Esophagus muscularis mucosa (tissue), 4 donors: ENCODE measurements around the gene LCN9. TPM values are rescaled to one million over a fixed set of nuclear protein-coding genes. Genes with fewer than 3 reads are reported as not detected.
"Not testable (repeated sequence)": the region's sequence is repeated elsewhere in the genome, so short reads cannot be mapped to it uniquely, and the experiment has no call there.

Experiments
- DNase-seq: peaks from one replicate; pipeline ENCODE4 v3.0.0-alpha.2; 2017; ENCODE audit errors: extremely low spot score
- H3K27ac ChIP-seq, 4 donors: fragments of 200-600 bp; sonication (generic); replicated peaks in 1 of 4; 1 replicate in 3 of 4; 2 replicates in 1 of 4; pipeline ENCODE4 v1.5.1; 2016 to 2019; ENCODE audit warnings: mild to moderate bottlenecking in 1 of 4
- H3K27me3 ChIP-seq, 4 donors: fragments of 200-600 bp; sonication (generic); one replicate each; pipeline versions ENCODE4 v1.5.1 to v1.6.0; 2016 to 2019
- H3K36me3 ChIP-seq, 4 donors: fragments of 200-600 bp; sonication (generic); one replicate each; pipeline ENCODE4 v1.5.1; 2016 to 2019
- H3K4me1 ChIP-seq, 4 donors: fragments of 200-600 bp; sonication (generic); one replicate each; pipeline ENCODE4 v1.5.1; 2016 to 2019
- H3K4me3 ChIP-seq, 4 donors: fragments of 200-600 bp; sonication (generic); 1 replicate in 2 of 4; 2 replicates in 2 of 4; pipeline ENCODE4 v1.5.1; 2016 to 2019; ENCODE audit warnings: mild to moderate bottlenecking in 4 of 4, moderate library complexity in 1 of 4
- H3K9me3 ChIP-seq, 4 donors: fragments of 200-600 bp; sonication (generic); 1 replicate in 3 of 4; 2 replicates in 1 of 4; pipeline ENCODE4 v1.5.1; 2016 to 2019
- EP300 ChIP-seq: sonication (generic); formaldehyde crosslinking; IDR thresholded peaks from one replicate; pipeline ENCODE4 v1.6.1; 2017; ENCODE audit warnings: antibody characterized with exemption
- POLR2A ChIP-seq: fragments of 450-650 bp; IDR thresholded peaks from one replicate; pipeline ENCODE4 v1.6.1; 2017; ENCODE audit warnings: antibody characterized with exemption, moderate library complexity, mild to moderate bottlenecking, low read depth
- POLR2AphosphoS5 ChIP-seq, 2 donors: sonication (generic); formaldehyde crosslinking; IDR thresholded peaks; one replicate each; pipeline ENCODE4 v1.6.1; 2017; ENCODE audit warnings: antibody characterized with exemption in 2 of 2
- WGBS: methylation state at CpG from one replicate; pipeline ENCODE4 v1.1.5; 2018; 5-methylcytosine and 5-hydroxymethylcytosine counted together
- intact Hi-C: fragments of 100-400 bp; cut with DNase I; formaldehyde crosslinking; loops from one replicate; pipeline ENCODE4 v1.15.1; 2023
- total RNA-seq, 4 donors: library from RNA; depleted of rRNA; stranded (reverse); fragments of >200 nt; gene quantifications; one replicate each; pipeline versions ENCODE4 v1.1.0 to v1.2.1, GENCODE V29; 2016
- TF ChIP-seq, protein P1 (sequence below), 3 experiments: fragments of 200-600 bp in 2 of 3; fragments of 450-650 bp in 1 of 3; sonication (generic) in 2 of 3; IDR thresholded peaks; one replicate each; pipeline ENCODE4 v1.5.1; 2017 to 2019; ENCODE audit warnings: antibody characterized with exemption in 3 of 3, mild to moderate bottlenecking in 2 of 3, moderate library complexity in 1 of 3

LCN9 gene
- total RNA-seq, 4 donors from 2014 or later: not detected

DNA sequence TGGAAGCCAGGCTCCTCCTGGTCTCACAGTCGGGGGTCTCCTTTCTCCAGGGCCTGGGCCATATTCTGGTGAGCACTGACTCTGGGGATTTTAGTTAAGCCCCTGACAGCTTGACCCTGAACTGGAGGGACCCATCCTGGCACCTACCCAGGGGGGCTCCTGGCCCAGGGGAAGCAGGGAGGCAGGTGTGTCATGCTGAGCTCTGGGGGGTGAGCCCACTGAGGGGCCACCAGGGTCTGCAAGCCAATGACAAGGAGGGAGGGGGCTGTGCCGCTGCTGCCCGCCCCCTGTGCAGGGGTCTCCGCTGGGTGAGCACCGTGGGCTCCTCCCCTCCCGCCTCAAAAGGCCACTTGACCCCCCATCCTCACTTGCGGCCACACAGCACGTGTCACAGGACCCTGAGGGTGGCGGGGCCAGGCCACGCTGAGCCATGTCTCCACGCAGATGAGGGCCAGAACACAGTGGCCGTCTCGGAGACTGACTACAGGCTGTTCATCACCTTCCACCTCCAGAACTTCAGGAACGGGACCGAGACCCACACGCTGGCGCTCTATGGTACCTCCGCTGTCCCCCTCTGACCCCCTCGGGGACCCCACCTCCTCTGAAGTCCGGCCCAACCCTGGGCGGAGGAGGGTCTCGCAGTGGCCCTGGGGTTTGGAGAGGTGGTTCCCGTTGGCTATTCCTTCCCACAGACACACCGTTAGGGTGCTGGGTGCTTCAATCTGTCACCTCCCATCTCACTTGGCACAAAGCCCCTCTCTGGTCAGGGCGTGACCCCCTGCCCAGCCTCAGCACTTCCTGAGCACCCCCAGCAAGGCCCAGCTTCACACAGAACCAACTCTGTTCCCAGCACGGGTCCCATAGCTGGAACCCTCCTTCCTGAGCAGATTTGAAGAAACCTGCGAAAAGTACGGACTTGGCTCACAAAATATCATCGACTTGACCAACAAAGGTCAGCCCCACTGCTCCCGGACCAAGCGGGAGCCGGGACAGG is 2.0 kb downstream of the LCN9 start:
- H3K9me3 ChIP-seq: no peaks in the 10 kb centered on the region
- intact Hi-C loops: no loop called here
- H3K4me3 ChIP-seq: no peak overlapping the region
- peaks cover 0 to 66% (median 0%) of the 10 kb centered on the region in 4 donors for H3K27me3 ChIP-seq
- WGBS: 75% methylated on average over 24 of the region's 32 CpGs
- H3K36me3 ChIP-seq: no peaks in the 10 kb centered on the region
- no peak for DNase-seq
- H3K4me1 ChIP-seq: no peaks in the 10 kb centered on the region
- no peak overlapping the region for H3K27ac ChIP-seq
- no peak for TF ChIP-seq POLR2AphosphoS5 (IDR thresholded peaks at IDR 0.05)
- TF ChIP-seq EP300: no peak
- TF ChIP-seq, protein P1, sequence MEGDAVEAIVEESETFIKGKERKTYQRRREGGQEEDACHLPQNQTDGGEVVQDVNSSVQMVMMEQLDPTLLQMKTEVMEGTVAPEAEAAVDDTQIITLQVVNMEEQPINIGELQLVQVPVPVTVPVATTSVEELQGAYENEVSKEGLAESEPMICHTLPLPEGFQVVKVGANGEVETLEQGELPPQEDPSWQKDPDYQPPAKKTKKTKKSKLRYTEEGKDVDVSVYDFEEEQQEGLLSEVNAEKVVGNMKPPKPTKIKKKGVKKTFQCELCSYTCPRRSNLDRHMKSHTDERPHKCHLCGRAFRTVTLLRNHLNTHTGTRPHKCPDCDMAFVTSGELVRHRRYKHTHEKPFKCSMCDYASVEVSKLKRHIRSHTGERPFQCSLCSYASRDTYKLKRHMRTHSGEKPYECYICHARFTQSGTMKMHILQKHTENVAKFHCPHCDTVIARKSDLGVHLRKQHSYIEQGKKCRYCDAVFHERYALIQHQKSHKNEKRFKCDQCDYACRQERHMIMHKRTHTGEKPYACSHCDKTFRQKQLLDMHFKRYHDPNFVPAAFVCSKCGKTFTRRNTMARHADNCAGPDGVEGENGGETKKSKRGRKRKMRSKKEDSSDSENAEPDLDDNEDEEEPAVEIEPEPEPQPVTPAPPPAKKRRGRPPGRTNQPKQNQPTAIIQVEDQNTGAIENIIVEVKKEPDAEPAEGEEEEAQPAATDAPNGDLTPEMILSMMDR (IDR thresholded peaks at IDR 0.05): no peak
- TF ChIP-seq POLR2A: no peak

DNA sequence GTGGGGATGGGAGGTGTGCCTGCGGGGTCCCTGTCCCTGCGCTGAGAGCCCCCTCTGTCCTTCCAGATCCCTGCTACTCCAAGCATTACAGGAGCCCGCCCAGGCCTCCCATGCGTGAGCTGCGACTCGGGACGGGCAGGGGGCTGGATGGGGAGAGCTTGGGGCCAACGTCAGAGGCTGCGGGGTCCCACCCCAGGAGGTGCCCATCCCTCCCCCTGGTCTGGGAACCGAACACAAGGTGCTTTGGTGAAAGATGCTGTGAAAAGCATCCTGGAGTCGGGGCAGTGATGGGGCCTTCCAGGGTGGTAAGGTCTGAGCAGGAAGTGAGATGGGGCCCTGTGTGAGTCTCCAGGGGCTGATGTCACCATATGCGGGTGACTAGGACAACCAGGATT is 2.7 kb downstream of the LCN9 start:
- H3K4me1 ChIP-seq: no peaks in the 10 kb centered on the region
- intact Hi-C loops: no loop called here
- WGBS: 76% methylated on average over 9 of the region's 12 CpGs
- no peak for TF ChIP-seq POLR2AphosphoS5 (IDR thresholded peaks at IDR 0.05)
- TF ChIP-seq EP300: no peak
- no peak for TF ChIP-seq POLR2A
- TF ChIP-seq, protein P1 (IDR thresholded peaks at IDR 0.05): no peak
- H3K27ac ChIP-seq: no peak overlapping the region
- no peak for DNase-seq
- H3K9me3 ChIP-seq: no peaks in the 10 kb centered on the region
- peaks cover 0 to 72% (median 0%) of the 10 kb centered on the region in 4 donors for H3K27me3 ChIP-seq
- no peaks in the 10 kb centered on the region for H3K36me3 ChIP-seq
- no peak overlapping the region for H3K4me3 ChIP-seq

DNA sequence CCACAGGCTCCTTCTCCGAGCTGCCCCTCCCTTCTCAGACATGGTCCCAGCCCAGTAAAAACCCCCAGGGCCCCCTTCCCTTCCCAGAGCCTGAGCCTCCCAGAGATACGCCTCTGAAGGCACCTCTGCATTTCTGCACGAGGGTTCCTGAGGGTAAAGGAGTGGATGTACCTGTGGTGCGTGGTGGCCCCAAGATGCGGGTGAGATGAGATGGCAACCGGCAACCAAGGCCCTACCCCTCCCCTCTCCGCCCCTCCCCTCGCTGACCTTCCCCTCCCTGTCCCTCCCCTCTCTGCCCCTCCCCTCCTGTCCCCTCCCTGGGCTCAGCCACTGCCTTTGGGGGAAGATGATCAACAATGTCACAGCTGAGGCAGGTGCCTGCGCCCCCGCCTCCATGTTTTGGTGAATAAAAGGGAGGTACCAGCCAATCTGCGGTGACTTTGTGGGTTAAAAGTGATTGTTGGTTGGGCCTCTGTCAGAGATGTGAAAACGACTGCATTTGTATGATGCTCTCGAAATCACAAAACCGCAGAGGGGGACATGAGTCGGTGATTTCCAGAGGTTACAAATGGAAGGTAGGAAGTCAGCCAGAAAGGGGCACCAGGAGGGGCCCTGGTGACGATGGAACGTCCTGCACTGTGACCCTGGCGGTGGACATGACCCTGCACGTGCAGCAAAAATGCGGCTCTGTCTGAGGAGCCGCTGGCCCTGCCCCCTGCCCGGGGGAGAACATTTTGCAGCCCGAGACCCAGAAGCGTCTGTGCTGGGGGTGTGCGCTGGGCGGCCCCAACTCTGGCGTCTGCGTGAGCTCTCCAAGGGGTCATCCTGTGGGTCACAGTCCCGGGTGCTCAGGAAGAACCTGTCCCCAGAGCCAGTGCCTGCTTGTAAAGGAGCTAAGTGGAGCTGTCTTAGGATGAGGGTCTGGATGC is 3.7 kb downstream of the LCN9 start:
- 58% methylated on average over 27 of the region's 29 CpGs for WGBS
- TF ChIP-seq, protein P1 (IDR thresholded peaks at IDR 0.05): no peak
- TF ChIP-seq EP300 (no peak), POLR2A (no peak), POLR2AphosphoS5 (IDR thresholded peaks at IDR 0.05) (no peak)
- no peak for DNase-seq
- no peaks in the 10 kb centered on the region for H3K36me3 ChIP-seq
- H3K27me3 ChIP-seq: peaks cover 0 to 77% (median 0%) of the 10 kb centered on the region in 4 donors
- no peaks in the 10 kb centered on the region for H3K4me1 ChIP-seq
- no peak overlapping the region for H3K27ac ChIP-seq
- intact Hi-C loops: no loop called here
- no peaks in the 10 kb centered on the region for H3K9me3 ChIP-seq
- no peak overlapping the region for H3K4me3 ChIP-seq

DNA sequence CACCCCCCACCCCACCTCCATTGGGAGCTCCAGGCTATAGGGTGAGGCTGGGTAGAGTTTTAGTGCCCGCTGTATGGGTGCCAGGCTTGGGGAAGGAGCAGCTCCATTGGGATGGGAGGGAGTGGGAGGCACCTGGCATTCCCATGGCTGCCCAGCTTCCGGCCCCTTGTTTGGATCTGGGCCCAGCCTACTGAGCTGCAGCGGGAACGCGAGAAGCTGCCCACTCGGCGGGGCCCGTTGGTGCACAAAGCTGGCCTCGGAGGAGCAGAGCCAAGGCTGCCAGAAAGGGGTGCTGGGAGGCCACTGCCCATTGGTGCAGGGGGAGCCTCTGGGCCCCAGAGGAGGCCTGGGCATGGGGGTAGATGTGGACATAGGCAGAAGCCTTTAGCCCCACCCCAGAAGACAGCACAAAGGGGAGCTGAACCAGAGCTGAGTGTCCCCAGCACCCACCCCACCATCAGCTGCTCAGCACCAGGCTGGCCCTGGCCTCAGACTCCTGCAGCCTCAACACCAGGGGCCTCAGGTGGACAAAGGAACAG is 4.4 kb downstream of the LCN9 start:
- Histone ChIP-seq H3K27ac (no peak overlapping the region), H3K4me3 (no peak overlapping the region), H3K4me1 (no peaks in the 10 kb centered on the region), H3K9me3 (no peaks in the 10 kb centered on the region), H3K36me3 (no peaks in the 10 kb centered on the region), H3K27me3 (peaks cover 0 to 85% (median 0%) of the 10 kb centered on the region in 4 donors)
- DNase-seq: no peak
- intact Hi-C loops: no loop called here
- WGBS: 77% methylated on average over 7 of the region's 9 CpGs
- TF ChIP-seq, protein P1 (IDR thresholded peaks at IDR 0.05): no peak
- TF ChIP-seq EP300: no peak
- no peak for TF ChIP-seq POLR2A

DNA sequence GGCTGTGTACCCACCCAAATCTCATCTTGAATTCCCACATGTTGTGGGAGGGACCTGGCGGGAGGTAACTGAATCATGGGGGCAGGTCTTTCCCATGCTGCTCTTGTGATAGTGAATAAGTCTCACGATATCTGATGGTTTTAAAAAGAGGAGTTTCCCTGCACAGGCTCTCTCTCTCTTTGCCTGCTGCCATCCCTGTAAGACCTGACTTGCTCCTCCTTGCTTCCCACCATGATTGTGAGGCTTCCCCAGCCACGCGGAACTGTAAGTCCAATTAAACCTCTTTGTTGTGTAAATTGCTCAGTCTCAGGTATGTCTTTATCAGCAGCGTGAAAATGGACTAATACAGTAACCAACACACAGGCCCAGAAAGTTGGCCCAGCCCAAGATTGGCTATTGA is 5.9 kb downstream of the LCN9 start:
- H3K4me1 ChIP-seq, H3K36me3 ChIP-seq, H3K4me3 ChIP-seq, H3K9me3 ChIP-seq, DNase-seq, intact Hi-C loops, H3K27ac ChIP-seq: not testable (repeated sequence)
- WGBS: 95% methylated on average over 5 of the region's 5 CpGs
- H3K27me3 ChIP-seq: peaks cover 0 to 73% (median 0%) of the 10 kb centered on the region in 4 donors
